Gastroesophageal sphincter (tissue), 4 donors: Measurements from ENCODE around the gene COBLL1. TPM values are rescaled to one million over a fixed set of nuclear protein-coding genes. Genes with fewer than 3 reads are reported as not detected.

Experiments used
- ATAC-seq: fragments of 150-250 bp; one replicate; pipeline ENCODE4 v1.9.1; 2016; ENCODE audit warnings: mild to moderate bottlenecking, moderate library complexity
- H3K27ac ChIP-seq, 4 donors: fragments of 200-600 bp; sonication (generic) in 3 of 4; 1 replicate in 3 of 4; 2 replicates in 1 of 4; pipeline ENCODE4 v1.5.1; 2016 to 2019
- H3K27me3 ChIP-seq: fragments of 200-600 bp; sonication (generic); one replicate; pipeline ENCODE4 v1.5.1; 2019
- H3K36me3 ChIP-seq, 2 donors: fragments of 200-600 bp; sonication (generic); one replicate each; pipeline ENCODE4 v1.5.1; 2019; ENCODE audit warnings: control low read depth in 1 of 2
- H3K4me1 ChIP-seq, 3 donors: fragments of 200-600 bp; sonication (generic); 1 replicate in 2 of 3; 2 replicates in 1 of 3; pipeline ENCODE4 v1.5.1; 2016 to 2019; ENCODE audit warnings: control low read depth in 2 of 3
- H3K4me3 ChIP-seq, 2 donors: fragments of 200-600 bp; sonication (generic); one replicate each; pipeline ENCODE4 v1.5.1; 2019; ENCODE audit warnings: mild to moderate bottlenecking in 1 of 2, moderate library complexity in 1 of 2
- H3K9me3 ChIP-seq, 3 donors: fragments of 200-600 bp; sonication (generic); one replicate each; pipeline ENCODE4 v1.5.1; 2017 to 2019; ENCODE audit warnings: control low read depth in 2 of 3
- EP300 ChIP-seq: sonication (generic); formaldehyde crosslinking; IDR thresholded peaks from one replicate; pipeline ENCODE4 v1.6.1; 2017; ENCODE audit warnings: antibody characterized with exemption, mild to moderate bottlenecking
- POLR2A ChIP-seq, 2 donors: fragments of 450-650 bp; IDR thresholded peaks; one replicate each; pipeline ENCODE4 v1.6.1; 2017; ENCODE audit warnings: antibody characterized with exemption in 2 of 2, mild to moderate bottlenecking in 2 of 2, moderate library complexity in 1 of 2
- POLR2AphosphoS5 ChIP-seq: sonication (generic); formaldehyde crosslinking; IDR thresholded peaks from one replicate; pipeline ENCODE4 v1.6.1; 2017; ENCODE audit warnings: antibody characterized with exemption
- WGBS, 2 donors: methylation state at CpG; one replicate each; pipeline ENCODE4 v1.1.5; 2018; ENCODE audit warnings: low coverage in 1 of 2; 5-methylcytosine and 5-hydroxymethylcytosine counted together
- total RNA-seq, 4 donors: library from RNA; depleted of rRNA; stranded (reverse); fragments of >200 nt; gene quantifications; one replicate each; pipeline ENCODE4 v1.1.0, GENCODE V29; 2016
- TF ChIP-seq, protein P1 (sequence below), 4 experiments: fragments of 200-600 bp in 2 of 4; fragments of 450-650 bp in 2 of 4; sonication (generic) in 1 of 4; IDR thresholded peaks; one replicate each; pipeline ENCODE4 v1.5.1; 2017 to 2019; ENCODE audit warnings: antibody characterized with exemption in 4 of 4, mild to moderate bottlenecking in 2 of 4, moderate library complexity in 2 of 4

The COBLL1 gene
- total RNA-seq, 4 donors from 2014 or later = 25.7 to 71.6 (median 56.6) TPM

DNA sequence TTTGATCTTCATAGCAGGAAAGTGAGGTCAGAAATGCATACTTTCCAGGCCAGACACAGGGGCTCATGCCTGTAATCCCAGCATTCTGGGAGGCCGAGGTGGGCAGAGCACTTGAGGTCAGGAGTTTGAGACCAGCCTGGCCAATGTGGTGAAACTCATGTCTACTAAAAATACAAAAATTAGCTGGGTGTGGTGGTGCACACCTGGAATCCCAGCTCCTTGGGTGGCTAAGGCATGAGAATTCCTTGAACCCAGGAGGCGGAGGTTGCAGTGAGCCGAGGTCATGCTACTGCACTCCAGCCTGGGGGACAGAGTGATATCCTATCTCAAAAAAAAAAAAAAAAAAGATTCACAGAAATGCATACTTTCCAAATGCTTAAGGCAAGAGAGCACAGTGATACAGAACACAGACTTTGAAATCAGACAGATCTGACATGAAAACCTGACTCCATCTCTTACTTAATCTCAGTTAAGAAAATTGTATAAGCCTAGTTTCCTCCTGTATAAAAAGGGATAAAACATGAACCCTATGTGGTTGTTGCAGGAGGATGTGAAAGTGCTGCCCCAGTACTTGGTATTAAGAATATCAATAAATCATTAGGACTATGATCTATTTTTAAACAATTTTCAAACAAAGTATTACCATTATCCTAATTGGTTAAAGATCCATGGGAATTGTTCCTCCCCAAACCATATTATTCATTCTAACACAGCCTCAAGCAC, 26.4 kb downstream of the COBLL1 start:
- Histone ChIP-seq H3K9me3 (no peaks in the 10 kb centered on the region), H3K27ac (peak overlapping the region in 1 of 4 donors; percentile 13), H3K4me1 (peaks cover 2 to 55% (median 6%) of the 10 kb centered on the region in 3 donors), H3K36me3 (no peaks in the 10 kb centered on the region), H3K27me3 (no peaks in the 10 kb centered on the region), H3K4me3 (no peak overlapping the region)
- ATAC-seq = no peak
- no peak for TF ChIP-seq POLR2A (IDR thresholded peaks at IDR 0.05)
- TF ChIP-seq EP300 = no peak
- TF ChIP-seq, protein P1, sequence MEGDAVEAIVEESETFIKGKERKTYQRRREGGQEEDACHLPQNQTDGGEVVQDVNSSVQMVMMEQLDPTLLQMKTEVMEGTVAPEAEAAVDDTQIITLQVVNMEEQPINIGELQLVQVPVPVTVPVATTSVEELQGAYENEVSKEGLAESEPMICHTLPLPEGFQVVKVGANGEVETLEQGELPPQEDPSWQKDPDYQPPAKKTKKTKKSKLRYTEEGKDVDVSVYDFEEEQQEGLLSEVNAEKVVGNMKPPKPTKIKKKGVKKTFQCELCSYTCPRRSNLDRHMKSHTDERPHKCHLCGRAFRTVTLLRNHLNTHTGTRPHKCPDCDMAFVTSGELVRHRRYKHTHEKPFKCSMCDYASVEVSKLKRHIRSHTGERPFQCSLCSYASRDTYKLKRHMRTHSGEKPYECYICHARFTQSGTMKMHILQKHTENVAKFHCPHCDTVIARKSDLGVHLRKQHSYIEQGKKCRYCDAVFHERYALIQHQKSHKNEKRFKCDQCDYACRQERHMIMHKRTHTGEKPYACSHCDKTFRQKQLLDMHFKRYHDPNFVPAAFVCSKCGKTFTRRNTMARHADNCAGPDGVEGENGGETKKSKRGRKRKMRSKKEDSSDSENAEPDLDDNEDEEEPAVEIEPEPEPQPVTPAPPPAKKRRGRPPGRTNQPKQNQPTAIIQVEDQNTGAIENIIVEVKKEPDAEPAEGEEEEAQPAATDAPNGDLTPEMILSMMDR (IDR thresholded peaks at IDR 0.05) = no peak
- no peak for TF ChIP-seq POLR2AphosphoS5
- 100% methylated on average over 2 of the region's 3 CpGs; no CpG with 5 or more reads in 1 of the 2 donors for WGBS, 2 donors

DNA sequence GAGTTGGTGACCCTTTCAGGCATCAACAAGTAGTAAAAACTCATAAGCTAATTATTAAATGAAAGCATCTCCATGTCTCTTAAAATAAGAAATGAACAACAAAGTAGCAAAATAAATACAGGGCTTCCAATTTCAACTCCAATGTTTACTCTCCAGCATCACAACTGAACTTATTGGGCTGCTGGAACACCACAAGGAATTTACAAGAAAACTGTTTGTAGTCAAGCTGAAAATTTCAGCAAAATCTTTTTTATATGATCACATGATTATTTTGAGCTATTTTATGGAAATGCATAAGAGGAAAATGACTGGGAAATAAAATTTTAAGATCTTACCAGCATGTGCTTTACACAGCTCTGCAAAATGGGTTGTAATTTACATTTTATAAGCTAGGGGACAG, 28.1 kb downstream of the COBLL1 start:
- peaks cover 9 to 68% (median 10%) of the 10 kb centered on the region in 3 donors for H3K4me1 ChIP-seq

DNA sequence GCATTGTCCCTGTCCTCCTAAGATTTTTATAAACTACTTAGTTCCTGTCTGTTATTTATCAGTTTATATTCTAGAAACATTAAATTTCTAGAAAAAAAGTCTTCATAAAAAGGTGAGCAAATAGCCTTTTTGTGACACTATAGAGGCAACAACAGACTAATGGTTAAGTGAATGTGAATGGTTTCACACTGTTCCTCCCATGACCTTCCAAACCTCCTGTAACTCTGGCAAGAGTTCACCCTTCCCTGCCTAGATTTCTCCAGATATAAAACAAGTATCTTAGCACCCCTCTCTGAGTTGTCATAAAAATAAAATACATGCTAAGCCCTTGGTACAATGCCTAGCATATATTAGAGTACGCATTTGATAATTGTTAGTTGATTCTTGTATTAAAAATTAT, 29.2 kb downstream of the COBLL1 start:
- no peak overlapping the region for H3K4me3 ChIP-seq
- no peaks in the 10 kb centered on the region for H3K36me3 ChIP-seq
- WGBS, 2 donors = 57 to 78% methylated on average over 1 of the region's 1 CpG
- H3K4me1 ChIP-seq = peaks cover 9 to 77% (median 14%) of the 10 kb centered on the region in 3 donors
- ATAC-seq = no peak
- H3K9me3 ChIP-seq = no peaks in the 10 kb centered on the region
- H3K27ac ChIP-seq = peak overlapping the region in 2 of 4 donors; percentile 21 to 35
- TF ChIP-seq, protein P1 (IDR thresholded peaks at IDR 0.05) = no peak
- no peak for TF ChIP-seq EP300
- no peak for TF ChIP-seq POLR2AphosphoS5
- H3K27me3 ChIP-seq = no peaks in the 10 kb centered on the region

More for the DNA sequence above, 28.1 kb downstream of the COBLL1 start:
- Histone ChIP-seq H3K9me3 (no peaks in the 10 kb centered on the region), H3K36me3 (no peaks in the 10 kb centered on the region), H3K27me3 (no peaks in the 10 kb centered on the region), H3K4me3 (no peak overlapping the region), H3K27ac (no peak overlapping the region)
- TF ChIP-seq POLR2AphosphoS5 (no peak), EP300 (no peak), POLR2A (IDR thresholded peaks at IDR 0.05) (no peak)
- TF ChIP-seq, protein P1 (IDR thresholded peaks at IDR 0.05) = no peak
- no peak for ATAC-seq

DNA sequence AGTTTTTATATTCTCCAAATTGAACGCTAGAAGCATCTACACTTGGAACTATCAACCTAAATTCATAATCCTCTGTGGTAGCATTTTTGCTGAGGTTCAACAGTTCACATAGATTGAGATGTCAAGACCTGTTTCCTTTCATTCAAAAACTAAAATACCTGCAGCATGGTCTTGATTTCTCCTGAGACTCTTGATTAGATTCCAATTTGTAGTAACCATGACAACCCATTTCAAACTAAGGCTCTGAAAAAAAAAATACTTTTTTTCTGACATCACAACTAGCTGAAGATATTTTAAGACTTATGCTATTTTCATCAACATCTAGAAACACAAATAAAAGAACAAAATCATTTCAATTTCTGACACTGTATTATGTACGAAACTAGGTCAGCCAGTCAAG, 29.8 kb downstream of the COBLL1 start:
- H3K4me3 ChIP-seq = no peak overlapping the region
- H3K27ac ChIP-seq = peak overlapping the region in 2 of 4 donors; percentile 21 to 35
- WGBS, 2 donors = 87 to 92% methylated on average over 2 of the region's 2 CpGs
- H3K9me3 ChIP-seq = no peaks in the 10 kb centered on the region
- H3K4me1 ChIP-seq = peaks cover 9 to 77% (median 14%) of the 10 kb centered on the region in 3 donors
- no peaks in the 10 kb centered on the region for H3K27me3 ChIP-seq
- H3K36me3 ChIP-seq = no peaks in the 10 kb centered on the region
- TF ChIP-seq EP300 = no peak
- TF ChIP-seq POLR2AphosphoS5 = no peak
- TF ChIP-seq, protein P1 (IDR thresholded peaks at IDR 0.05) = no peak
- no peak for TF ChIP-seq POLR2A (IDR thresholded peaks at IDR 0.05)
- ATAC-seq = no peak

DNA sequence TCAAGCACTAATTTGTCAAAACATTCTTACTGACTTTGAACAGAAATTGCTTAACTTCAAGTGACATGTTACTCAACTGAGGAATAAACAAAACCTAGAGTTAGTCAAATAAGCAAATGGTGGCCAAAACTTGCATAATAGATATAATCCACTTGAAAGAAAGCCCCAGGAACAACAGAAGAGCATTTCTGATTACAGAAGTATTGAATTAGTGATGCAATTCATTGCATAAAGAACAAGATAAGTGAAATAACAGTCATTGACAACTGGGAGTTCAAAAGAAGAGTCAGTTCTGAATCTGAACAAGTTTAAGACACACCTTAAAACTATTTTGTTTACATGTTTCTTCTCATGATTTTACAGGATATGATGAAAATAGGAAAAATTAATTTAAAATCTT, 30.8 kb downstream of the COBLL1 start:
- no peak for TF ChIP-seq POLR2A (IDR thresholded peaks at IDR 0.05)
- peak; percentile 48 for TF ChIP-seq POLR2AphosphoS5
- TF ChIP-seq, protein P1 (IDR thresholded peaks at IDR 0.05) = no peak
- no peak for TF ChIP-seq EP300
- no peaks in the 10 kb centered on the region for H3K9me3 ChIP-seq
- peak overlapping the region in 1 of 4 donors; percentile 22 for H3K27ac ChIP-seq
- no peaks in the 10 kb centered on the region for H3K27me3 ChIP-seq
- H3K36me3 ChIP-seq = no peaks in the 10 kb centered on the region
- H3K4me1 ChIP-seq = peaks cover 9 to 77% (median 14%) of the 10 kb centered on the region in 3 donors
- peak; percentile 74 for ATAC-seq
- no peak overlapping the region for H3K4me3 ChIP-seq
